Limb (tissue), 2 donors: ENCODE data around the gene TUBB2B.

Experiments used
- DNase-seq, 2 donors: peaks; one replicate each; pipeline ENCODE4 v3.0.0-alpha.2; 2016; ENCODE audit errors: extremely low spot score in 2 of 2

TUBB2B gene

GRCh38 chr6:3235486-3235885 is 8.0 kb upstream of the TUBB2B start:
- no peak for DNase-seq

GRCh38 chr6:3233904-3234303 is 6.5 kb upstream of the TUBB2B start:
- DNase-seq, result no peak

- DNase-seq, result no peak
Observed at GRCh38 chr6:3233321-3233720, 5.9 kb upstream of the TUBB2B start.

- DNase-seq, result no peak
Observed at GRCh38 chr6:3232017-3232945, 4.8 kb upstream of the TUBB2B start.

GRCh38 chr6:3231247-3232016 is 4.0 kb upstream of the TUBB2B start:
- peak; percentile 80 to 92 for DNase-seq

DNA sequence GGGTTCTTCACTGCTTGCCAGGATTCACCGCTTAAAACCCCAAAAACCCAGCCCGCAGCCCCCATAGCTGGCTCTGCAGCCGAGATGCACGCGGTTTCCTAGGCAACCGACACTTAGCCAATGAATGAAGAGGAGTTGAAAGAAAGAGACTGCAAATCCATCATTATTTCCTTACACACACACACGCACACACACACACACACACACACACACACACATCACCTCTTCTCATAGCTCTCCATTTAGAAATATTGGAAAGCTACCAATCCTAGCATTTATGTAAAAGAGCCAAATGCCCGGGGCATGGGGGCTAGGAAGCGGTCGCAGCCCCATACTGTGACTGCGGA is 3.4 kb upstream of the TUBB2B start:
- peak; percentile 52 to 86 for DNase-seq

GRCh38 chr6:3230256-3230882 is 2.9 kb upstream of the TUBB2B start:
- no peak for DNase-seq

DNA sequence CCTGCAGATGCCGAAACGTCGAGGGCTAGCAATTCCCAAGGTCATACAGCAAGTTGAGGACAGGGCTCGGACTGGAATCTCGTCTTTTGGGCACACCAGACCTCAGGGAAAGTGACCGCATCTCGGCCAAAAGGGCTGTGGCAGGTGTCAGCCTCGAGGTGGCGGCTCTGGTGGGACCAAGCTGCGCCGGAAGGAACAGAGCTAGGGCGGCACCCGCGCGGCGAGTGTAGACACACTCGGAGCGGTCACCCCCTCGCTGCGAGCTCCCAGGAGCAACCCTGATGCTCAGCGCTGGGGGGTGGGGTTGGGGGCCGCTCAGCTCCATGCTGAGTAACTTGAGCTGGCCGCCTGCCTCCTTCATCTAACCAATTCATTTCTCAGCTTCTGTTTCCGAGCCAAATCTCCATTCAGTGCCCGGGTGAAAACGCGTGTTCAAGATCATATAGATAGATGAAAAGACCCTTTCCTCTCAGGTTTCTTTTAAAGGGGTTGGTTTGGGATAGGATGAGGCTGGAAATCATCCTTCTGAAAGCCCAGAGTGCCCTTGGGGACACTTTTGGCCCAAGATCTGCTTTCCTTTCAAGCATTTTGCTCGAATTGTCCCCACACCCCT is 2.2 kb upstream of the TUBB2B start:
- DNase-seq, result peak in 1 of 2 donors; percentile 73

GRCh38 chr6:3228771-3229565 is 1.5 kb upstream of the TUBB2B start:
- peak in 1 of 2 donors; percentile 87 for DNase-seq

- peak in 1 of 2 donors; percentile 79 for DNase-seq
Observed at GRCh38 chr6:3228046-3228671, 706 bp upstream of the TUBB2B start.

GRCh38 chr6:3226481-3227362 is 731 bp downstream of the TUBB2B start:
- DNase-seq, result peak; percentile 16 to 79

- DNase-seq, result no peak
Observed at GRCh38 chr6:3226042-3226441, 1.4 kb downstream of the TUBB2B start.

DNA sequence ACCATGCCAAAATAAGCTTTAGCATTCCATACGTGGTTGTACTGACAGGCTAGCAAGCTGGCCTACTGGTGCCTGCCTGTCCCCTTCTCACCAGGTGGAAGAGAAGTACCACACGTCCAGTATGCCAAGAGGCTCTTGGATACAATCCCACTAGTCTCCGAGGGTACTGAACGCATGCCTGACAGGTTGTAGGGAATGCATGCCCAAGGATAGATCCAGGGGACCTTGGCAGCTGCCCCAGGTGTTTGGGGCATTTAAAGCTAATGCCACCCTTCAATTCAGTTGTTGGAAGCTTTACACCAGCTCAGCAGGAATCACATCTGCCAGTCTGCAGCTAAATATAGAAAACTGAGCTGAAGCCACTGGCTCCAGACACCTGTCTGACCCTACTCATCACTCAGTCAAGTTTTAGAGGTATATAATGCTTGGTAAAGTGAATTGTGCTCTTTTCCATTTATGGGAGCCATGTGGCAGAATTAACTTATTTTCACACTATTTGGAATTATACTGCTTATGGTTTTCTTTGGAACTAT is 4.9 kb downstream of the TUBB2B start:
- DNase-seq, result no peak

DNA sequence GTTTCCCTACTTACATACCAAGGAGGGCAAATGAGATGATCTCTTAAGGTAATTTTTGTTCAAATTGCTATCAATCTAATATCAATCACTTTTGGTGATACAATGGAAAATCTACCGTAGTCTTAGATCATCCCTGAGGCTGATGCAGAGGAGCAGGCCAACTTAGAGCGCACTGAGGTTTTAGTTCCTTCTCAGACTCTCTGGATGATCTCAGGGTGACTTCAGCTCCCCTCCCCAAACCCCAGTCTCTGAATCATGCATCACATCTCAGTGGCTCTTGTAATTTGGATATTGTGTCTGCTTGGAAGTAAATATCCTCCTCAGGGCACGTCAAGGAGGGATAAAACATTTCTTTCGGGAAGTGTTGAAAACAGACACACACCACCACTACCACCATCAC is 5.9 kb downstream of the TUBB2B start:
- DNase-seq, result no peak

DNA sequence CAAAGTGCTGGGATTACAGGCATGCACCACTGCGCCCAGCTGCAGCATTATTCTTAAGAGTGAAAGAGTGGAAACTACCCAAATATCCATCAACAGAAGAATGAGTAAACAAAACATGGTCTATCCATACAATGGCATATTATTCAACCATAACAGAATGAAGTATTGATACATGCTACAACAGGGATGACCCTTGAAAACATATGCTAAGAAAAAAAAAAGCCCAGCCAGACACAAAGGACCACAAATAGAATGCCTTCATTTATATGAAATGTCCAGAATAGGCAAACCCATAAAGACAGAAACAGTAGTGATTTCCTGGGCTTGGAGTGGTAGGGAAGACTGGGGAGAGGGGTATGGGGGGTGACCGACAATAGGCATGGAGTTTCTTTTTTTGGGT is 7.1 kb downstream of the TUBB2B start:
- DNase-seq, result no peak

DNA sequence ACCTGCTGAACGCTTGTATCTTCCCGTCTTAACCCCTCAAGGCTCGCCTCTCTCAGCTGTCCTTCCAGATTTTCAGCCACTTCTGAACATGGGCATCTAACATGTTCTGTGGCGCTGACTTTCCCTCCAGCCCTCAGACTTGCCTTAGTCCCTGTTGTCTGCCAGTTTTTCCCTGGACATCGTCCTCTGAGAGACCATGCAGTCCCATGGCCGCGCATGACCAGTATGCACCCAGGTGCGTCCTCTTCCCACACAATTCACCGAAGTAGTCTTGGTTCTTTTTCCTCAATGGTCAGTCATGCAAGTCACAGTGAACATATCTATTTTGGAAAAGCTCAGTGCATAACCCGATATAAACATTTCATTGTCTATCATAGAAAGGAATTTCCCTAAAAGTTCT is 9.2 kb downstream of the TUBB2B start:
- DNase-seq, result no peak

GRCh38 chr6:3217286-3217685 is 10.2 kb downstream of the TUBB2B start:
- no peak for DNase-seq

GRCh38 chr6:3214898-3215297 is 12.6 kb downstream of the TUBB2B start:
- no peak for DNase-seq

DNA sequence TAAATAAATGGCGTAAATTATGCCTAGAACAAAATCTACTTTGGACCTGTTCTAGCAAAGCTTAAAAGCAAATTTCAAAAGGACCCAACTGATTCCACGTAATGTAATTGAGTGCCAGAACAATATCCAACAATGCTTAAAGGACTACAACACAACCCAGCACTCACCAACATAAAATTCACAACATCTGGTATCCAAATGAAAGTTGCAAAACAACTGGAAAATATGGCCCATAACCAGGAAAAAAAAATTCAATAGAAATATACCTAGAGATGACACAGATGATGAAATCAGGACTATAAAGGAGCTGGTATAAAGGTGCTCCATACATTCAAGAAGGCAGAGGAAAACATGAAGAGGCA is 14.1 kb downstream of the TUBB2B start:
- no peak for DNase-seq
